Measurements from ENCODE around the gene VSX2. TPM values are rescaled to one million over a fixed set of nuclear protein-coding genes. Genes with fewer than 3 reads are reported as not detected.

VSX2 gene
- total RNA-seq, 1 donor from 2014 or later, result 0.12 TPM

- Mint-ChIP-seq H3K27ac (no peak overlapping the region), H3K4me1 (ENCODE audit: unreplicated experiment) (peaks cover 4% of the 10 kb centered on the region), H3K36me3 (no peaks in the 10 kb centered on the region), H3K27me3 (peaks cover 53% of the 10 kb centered on the region), H3K9me3 (no peaks in the 10 kb centered on the region), H3K4me3 (no peak overlapping the region)
- TF ChIP-seq, protein P1, sequence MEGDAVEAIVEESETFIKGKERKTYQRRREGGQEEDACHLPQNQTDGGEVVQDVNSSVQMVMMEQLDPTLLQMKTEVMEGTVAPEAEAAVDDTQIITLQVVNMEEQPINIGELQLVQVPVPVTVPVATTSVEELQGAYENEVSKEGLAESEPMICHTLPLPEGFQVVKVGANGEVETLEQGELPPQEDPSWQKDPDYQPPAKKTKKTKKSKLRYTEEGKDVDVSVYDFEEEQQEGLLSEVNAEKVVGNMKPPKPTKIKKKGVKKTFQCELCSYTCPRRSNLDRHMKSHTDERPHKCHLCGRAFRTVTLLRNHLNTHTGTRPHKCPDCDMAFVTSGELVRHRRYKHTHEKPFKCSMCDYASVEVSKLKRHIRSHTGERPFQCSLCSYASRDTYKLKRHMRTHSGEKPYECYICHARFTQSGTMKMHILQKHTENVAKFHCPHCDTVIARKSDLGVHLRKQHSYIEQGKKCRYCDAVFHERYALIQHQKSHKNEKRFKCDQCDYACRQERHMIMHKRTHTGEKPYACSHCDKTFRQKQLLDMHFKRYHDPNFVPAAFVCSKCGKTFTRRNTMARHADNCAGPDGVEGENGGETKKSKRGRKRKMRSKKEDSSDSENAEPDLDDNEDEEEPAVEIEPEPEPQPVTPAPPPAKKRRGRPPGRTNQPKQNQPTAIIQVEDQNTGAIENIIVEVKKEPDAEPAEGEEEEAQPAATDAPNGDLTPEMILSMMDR (conservative IDR thresholded peaks at IDR 0.05), result no peak
- no peak for DNase-seq (ENCODE audit: extremely low spot score, unreplicated experiment)
Measured at GRCh38 chr14:74219277-74220205, 19.7 kb upstream of the VSX2 start.

GRCh38 chr14:74220991-74221390 lies 18.3 kb upstream of the VSX2 start:
- TF ChIP-seq, protein P1 (conservative IDR thresholded peaks at IDR 0.05), result no peak
- Mint-ChIP-seq H3K36me3 (no peaks in the 10 kb centered on the region), H3K4me3 (no peak overlapping the region), H3K4me1 (ENCODE audit: unreplicated experiment) (peaks cover 4% of the 10 kb centered on the region), H3K27me3 (peaks cover 47% of the 10 kb centered on the region), H3K27ac (no peak overlapping the region), H3K9me3 (no peaks in the 10 kb centered on the region)
- no peak for DNase-seq (ENCODE audit: extremely low spot score, unreplicated experiment)

DNA sequence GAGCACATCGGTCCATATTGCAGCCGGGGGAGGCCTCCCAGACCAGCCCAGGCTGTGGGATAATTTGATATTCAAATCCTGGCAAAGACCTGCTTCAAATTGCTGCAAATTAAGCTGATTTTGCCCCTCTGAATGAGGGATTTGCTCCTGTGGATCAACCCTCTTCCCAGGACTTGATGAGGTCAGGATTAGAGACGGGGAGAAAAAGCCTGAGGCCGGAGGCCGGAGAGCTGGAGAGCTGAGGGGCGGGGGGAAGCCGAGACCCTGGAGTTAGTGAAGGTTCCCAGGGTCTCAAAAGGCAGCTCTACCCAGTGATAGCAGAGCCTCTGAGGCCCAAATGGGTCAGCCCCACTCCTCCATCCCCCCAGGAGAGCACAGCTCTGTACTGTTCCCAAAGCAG lies 17.5 kb upstream of the VSX2 start:
- no peak overlapping the region for H3K27ac Mint-ChIP-seq
- H3K9me3 Mint-ChIP-seq, result no peaks in the 10 kb centered on the region
- TF ChIP-seq, protein P1 (conservative IDR thresholded peaks at IDR 0.05), result no peak
- no peak overlapping the region for H3K4me3 Mint-ChIP-seq
- peaks cover 4% of the 10 kb centered on the region for H3K4me1 Mint-ChIP-seq (ENCODE audit: unreplicated experiment)
- H3K36me3 Mint-ChIP-seq, result no peaks in the 10 kb centered on the region
- DNase-seq (ENCODE audit: extremely low spot score, unreplicated experiment), result no peak
- H3K27me3 Mint-ChIP-seq, result peaks cover 44% of the 10 kb centered on the region

GRCh38 chr14:74223016-74223415 lies 16.2 kb upstream of the VSX2 start:
- Mint-ChIP-seq H3K9me3 (no peaks in the 10 kb centered on the region), H3K4me3 (no peak overlapping the region), H3K27me3 (peaks cover 44% of the 10 kb centered on the region), H3K4me1 (ENCODE audit: unreplicated experiment) (peaks cover 4% of the 10 kb centered on the region), H3K27ac (no peak overlapping the region), H3K36me3 (no peaks in the 10 kb centered on the region)
- TF ChIP-seq, protein P1 (conservative IDR thresholded peaks at IDR 0.05), result no peak
- no peak for DNase-seq (ENCODE audit: extremely low spot score, unreplicated experiment)

- no peak for DNase-seq (ENCODE audit: extremely low spot score, unreplicated experiment)
- no peaks in the 10 kb centered on the region for H3K36me3 Mint-ChIP-seq
- H3K27ac Mint-ChIP-seq, result no peak overlapping the region
- peaks cover 8% of the 10 kb centered on the region for H3K9me3 Mint-ChIP-seq
- H3K4me3 Mint-ChIP-seq, result no peak overlapping the region
- TF ChIP-seq, protein P1 (conservative IDR thresholded peaks at IDR 0.05), result no peak
- no peaks in the 10 kb centered on the region for H3K4me1 Mint-ChIP-seq (ENCODE audit: unreplicated experiment)
- H3K27me3 Mint-ChIP-seq, result peaks cover 83% of the 10 kb centered on the region
Measured at GRCh38 chr14:74231784-74232183, 7.5 kb upstream of the VSX2 start.
